Skeletal muscle cell (primary cell): ENCODE data around the gene PNPLA3.
"Not testable (repeated sequence)": the region's sequence is repeated elsewhere in the genome, so short reads cannot be mapped to it uniquely, and the experiment has no call there.

Experiments used
- DNase-seq: peaks from one replicate; pipeline ENCODE4 v3.0.0-alpha.2; 2010; ENCODE audit warnings: low read depth
- H3K4me3 ChIP-seq: 2 replicates; pipeline ENCODE4 v1.5.1; 2011; ENCODE audit warnings: low read depth, mild to moderate bottlenecking, control low read depth, low read length, moderate library complexity

PNPLA3 gene

DNA sequence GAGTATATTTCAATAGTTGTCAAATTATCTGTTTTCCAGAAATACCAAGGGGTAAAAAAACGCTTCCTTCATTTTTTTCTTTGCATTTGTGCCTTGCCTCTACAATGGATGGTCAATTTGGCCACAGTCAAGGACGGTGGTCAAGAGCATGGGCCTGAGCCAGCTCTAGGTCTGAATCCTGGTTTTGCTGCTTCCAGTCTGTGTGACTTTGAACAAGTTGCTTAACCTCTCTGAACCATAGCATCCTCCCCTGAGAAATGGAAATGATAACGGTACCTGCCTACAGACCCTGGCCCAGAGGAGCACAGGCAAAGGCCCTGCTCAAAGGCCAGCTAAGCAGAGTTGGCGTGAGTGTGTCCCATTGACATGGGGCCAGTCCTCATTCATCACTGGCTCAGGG lies 34.9 kb upstream of the PNPLA3 start:
- H3K4me3 ChIP-seq, result no peak overlapping the region
- DNase-seq, result no peak

- no peak for DNase-seq
- no peak overlapping the region for H3K4me3 ChIP-seq
Observed at GRCh38 chr22:43889201-43889859, 34.3 kb upstream of the PNPLA3 start.

DNA sequence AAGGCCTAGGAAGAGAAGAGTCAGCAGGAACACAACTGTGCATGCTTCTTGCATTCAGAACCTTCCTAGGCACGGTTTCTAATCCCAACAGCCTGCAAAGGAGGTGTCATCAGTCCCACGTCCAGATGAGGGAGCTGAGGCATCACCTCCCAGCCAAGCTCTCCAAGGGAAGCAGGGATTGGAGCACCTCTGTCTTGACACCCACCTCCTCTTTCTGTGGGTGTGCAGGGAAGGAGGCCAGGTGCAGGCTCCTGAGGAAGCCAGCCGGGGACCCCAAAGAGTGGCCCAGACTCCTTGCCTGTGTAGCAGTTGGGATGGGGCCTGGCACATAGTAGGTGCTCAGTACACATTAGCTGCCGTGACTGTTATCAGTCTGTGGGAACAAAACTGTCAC lies 33.7 kb upstream of the PNPLA3 start:
- H3K4me3 ChIP-seq, result no peak overlapping the region
- DNase-seq, result no peak

GRCh38 chr22:43890901-43891331 lies 32.7 kb upstream of the PNPLA3 start:
- peak overlapping the region; percentile 22 for H3K4me3 ChIP-seq
- no peak for DNase-seq

DNA sequence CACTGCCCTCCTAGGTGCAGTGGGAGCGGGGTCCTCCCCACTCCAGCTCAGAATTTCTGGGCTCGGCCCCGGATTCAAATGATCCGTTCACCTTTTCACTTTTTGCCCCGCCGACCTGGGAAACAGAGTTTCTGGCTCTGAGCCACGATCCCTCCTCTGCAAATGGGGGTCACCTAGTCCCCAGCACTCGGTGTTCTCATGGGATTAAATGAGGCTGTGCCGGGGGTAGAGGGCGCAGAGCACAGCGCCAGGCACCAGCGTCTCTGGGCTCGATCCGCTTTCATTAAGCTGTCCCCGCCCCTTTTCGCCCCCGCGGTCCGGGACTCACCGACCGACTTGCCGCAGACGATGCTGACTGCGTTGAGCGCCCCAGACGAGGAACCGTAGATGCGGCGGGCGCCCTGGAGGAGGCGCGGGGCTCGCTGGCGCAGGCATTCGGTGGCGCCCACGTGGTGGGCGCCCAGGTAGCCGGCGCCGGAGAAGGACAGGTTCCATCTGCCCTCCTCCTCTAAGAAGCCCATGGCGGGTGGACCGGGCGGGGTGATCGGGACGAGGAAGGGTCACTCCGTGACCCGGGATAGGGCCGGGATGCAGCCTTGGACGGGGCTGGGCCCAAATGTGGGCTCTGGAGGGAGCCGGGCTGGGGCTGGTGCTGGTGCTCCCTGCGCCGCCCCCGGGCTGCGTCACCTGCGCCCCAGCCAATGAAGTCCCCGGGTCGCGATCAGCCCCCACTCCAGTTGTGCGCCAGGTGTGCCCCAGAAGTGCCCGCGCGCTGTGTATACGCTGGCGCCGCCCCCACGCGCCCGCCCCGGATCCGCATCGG lies 32.0 kb upstream of the PNPLA3 start, which contains the start of gene PNPLA5:
Gene PNPLA5, minus strand, starts transcription at position 654 of the 823 bp plus-strand sequence. Its CDS starts 133 bp downstream, at position 521.
- H3K4me3 ChIP-seq, result peak within 1 kb of the TSS; percentile 22
- no peak for DNase-seq

DNA sequence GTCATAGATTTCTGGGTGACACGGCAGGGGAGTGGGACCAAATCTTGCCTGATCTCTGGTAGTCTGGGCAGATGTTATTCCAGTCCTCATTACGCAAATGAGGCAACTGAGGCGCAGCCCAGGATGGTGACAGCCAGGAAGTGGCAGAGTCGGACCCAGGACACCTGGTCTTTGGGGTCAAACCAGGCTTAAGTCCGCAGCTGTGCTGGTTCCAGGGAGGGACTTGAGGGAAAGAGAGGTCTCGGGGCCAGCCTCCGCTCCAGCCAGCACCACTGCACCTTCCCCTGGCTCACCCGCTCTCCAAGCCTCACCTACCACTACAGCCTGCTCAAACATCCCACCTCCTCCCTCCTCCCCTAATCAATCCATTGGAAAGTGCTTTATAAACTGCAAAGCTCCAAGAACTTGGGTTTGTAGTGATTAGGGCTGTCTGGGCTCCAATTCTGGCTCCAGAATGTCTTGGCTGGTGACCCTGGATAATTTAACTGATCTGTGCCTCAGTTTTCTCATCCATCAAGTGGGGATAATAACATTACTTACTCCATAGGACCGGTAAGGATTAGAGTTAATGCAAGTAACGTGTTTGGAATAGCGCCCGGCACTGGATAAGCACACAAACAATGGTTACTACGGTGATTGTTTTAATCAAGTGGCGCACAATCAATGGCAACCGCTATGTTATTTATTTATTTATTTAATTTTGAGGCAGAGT lies 31.3 kb upstream of the PNPLA3 start:
- DNase-seq, result no peak
- H3K4me3 ChIP-seq, result no peak overlapping the region

DNA sequence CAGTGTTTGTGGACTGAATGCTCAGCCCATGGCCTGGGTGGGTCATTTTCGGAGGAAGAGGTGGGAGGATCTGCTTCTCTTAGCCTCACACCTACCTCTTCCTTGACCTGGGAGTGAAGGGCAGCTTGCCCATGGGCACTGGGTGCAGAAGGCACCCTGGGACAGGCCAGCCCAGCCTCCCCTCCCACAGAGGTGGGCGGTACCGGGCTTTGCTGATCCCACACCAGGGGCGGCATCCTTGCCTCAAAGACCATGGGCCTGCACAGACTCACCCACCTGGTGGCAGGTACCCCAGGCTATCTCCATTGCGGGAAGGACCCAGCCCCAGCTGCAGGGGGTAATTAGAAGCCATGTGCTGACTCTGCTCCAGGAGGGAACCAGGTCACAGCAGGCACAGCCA lies 30.3 kb upstream of the PNPLA3 start:
- no peak for DNase-seq
- no peak overlapping the region for H3K4me3 ChIP-seq

- no peak for DNase-seq
- no peak overlapping the region for H3K4me3 ChIP-seq
Observed at GRCh38 chr22:43894122-43894521, 29.5 kb upstream of the PNPLA3 start.

DNA sequence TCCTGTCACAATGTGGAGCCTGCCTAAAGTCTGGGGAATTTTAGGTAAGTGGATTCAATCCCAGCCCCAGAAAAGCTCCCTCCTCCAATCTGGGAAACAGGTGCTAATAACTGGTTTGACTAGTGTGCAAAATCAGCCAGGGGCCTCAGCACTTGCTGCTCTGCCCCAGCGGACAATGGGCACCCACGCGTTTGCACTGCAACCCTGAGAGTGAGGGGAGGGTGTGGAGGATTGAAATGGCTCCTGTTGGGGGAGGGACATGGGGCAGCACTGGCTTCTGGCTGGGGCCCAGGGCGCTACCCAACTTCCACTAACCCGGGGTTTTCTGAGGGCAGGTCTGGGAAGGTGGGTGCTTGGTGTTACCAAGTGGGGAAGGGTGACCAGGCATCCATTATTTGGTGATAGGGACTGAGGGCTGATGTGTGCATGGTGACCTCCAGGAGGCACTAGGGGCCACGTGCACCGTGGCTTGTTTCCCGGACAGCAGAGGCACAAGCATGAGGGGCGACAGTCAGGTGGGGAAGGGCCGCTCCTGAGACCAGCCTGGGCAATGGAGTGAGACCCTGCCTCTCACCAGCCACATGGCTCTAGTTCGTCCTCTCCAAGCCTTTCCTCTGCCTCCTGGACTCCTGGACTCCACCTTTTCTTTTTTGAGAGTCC lies 27.5 kb upstream of the PNPLA3 start:
- H3K4me3 ChIP-seq, result no peak overlapping the region
- no peak for DNase-seq

DNA sequence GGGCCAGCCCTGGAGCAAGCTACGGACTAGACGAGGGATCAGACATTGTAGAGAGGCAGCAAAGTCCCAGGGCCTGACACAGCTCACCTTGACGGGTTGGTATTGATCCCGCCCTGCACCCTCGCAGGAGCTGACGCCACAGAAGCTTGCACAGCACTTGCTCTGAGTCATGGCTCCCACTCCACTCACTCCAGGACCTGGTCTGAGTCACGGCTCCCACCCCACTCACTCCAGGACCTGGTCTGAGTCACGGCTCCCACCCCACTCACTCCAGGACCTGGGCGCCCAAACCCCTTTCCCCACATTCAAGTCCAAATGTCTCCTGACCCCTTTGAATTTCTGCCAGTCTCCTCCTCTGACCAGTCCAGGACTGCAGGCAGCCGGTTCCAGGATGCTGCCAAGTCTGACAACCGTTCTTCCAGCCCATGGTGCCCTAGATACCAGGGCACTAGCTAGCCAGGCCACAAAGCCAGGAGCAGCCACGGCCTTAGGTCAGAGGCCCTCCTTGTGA lies 25.8 kb upstream of the PNPLA3 start:
- H3K4me3 ChIP-seq, result no peak overlapping the region
- DNase-seq, result no peak

DNA sequence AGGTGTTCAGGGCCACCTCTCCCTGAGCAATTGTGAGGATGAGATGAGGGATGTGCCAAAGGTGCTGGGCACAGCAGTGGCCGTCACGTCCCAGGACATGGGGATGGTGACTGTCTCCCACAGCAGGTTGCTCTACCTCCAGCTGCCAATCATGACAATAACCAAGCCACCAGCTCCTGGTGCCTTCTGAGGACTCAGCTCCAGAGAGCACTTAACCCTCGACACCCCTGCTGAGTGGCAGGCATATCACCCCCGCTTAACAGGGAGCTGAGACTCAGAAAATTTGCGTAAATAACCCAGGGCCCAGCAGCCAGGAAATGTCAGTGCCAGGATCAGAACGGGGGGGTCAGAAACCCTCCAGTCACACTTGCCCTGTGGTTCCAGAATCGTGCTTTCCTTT lies 23.4 kb upstream of the PNPLA3 start:
- DNase-seq, result no peak
- no peak overlapping the region for H3K4me3 ChIP-seq

DNA sequence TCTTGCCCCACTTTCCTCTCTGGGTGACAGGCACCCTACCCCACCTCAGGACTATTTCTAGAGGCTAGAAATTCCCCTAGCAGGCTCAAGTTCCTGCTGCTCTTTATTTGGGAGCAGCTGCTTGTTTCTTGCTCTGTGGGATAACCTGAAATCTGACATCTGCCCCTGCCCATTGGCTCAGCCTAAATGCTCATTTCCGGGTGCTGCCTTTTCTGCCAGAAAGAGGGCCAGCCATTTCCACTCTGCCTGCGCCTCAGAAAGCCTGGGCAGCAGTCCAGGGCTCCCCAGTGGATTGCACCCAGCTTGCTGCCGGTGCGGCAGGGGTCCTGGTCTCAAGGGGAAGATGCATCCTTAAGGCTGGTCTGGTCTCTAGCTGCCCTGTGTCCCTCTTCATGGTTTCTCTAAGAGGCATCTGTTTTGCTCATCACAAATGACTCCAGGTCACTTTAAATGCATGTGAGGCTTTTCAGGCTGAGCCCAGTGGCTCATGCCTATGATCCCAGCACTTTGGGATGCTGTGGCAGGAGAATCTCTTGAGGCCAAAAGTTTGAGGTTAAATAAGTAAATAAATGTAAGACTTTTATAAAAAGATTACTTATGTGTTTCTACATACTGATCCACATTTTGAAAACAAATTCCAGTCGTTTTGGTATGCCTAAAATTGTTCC lies 21.5 kb upstream of the PNPLA3 start:
- no peak overlapping the region for H3K4me3 ChIP-seq
- DNase-seq, result no peak

GRCh38 chr22:43903033-43903432 lies 20.6 kb upstream of the PNPLA3 start:
- H3K4me3 ChIP-seq, DNase-seq: not testable (repeated sequence)

- not testable (repeated sequence) for DNase-seq, H3K4me3 ChIP-seq
Observed at GRCh38 chr22:43904412-43904811, 19.2 kb upstream of the PNPLA3 start.

DNA sequence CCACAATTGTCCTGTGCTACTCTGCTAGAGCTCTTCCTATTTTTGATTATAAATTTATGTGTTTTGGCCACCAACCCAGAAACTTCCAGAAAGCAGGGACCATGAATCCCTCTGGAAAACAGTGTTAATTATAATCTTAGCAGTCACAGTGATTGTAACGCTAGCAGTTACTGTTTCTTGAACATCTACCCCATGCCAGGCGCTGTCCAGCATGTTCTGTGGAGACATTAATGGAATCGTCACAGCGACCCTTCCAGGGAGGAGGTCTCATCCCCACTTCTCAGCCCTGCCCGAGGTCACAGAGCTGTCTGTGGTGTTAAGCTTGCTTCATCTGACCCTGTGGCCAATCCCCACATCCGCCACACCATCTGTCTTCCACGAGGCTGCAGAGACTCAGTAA lies 17.9 kb upstream of the PNPLA3 start:
- DNase-seq, result no peak
- H3K4me3 ChIP-seq, result no peak overlapping the region

GRCh38 chr22:43909708-43910107 lies 13.9 kb upstream of the PNPLA3 start:
- DNase-seq, result no peak
- no peak overlapping the region for H3K4me3 ChIP-seq

- no peak overlapping the region for H3K4me3 ChIP-seq
- no peak for DNase-seq
Observed at GRCh38 chr22:43910178-43910695, 13.4 kb upstream of the PNPLA3 start.

GRCh38 chr22:43911351-43911750 lies 12.3 kb upstream of the PNPLA3 start:
- no peak for DNase-seq
- H3K4me3 ChIP-seq, result no peak overlapping the region

DNA sequence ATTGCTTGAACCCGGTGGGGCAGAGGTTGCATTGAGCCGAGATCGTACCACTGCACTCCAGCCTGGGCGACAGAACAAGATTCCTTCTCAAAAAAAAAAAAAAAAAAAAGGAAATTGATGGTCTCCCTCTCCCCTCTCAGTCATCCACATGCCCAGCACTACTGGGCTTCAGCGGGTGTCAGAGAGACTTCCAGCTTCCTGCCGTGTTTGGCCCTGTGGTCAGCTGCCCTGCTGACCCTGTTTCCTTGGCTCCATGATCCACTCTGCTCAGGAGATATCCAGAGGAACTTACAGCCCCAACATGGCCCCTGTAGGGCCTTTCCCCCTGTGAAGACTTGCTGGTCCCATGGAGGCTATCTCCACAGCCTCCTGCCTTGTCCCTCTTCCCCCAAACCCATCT lies 6.1 kb upstream of the PNPLA3 start:
- H3K4me3 ChIP-seq, result no peak overlapping the region
- DNase-seq, result no peak
